Stimulated activated CD8-positive, alpha-beta memory T cell treated with anti-CD3 and anti-CD28 coated beads, Interleukin-4, amount 100 ng/mL, for 24 hours (primary cell): ENCODE results near the gene ZNF567.

ENCODE experiments used
- DNase-seq: peaks from one replicate; pipeline ENCODE4 v3.0.0-alpha.2; 2020; ENCODE audit warnings: low read depth

ZNF567 gene

DNA sequence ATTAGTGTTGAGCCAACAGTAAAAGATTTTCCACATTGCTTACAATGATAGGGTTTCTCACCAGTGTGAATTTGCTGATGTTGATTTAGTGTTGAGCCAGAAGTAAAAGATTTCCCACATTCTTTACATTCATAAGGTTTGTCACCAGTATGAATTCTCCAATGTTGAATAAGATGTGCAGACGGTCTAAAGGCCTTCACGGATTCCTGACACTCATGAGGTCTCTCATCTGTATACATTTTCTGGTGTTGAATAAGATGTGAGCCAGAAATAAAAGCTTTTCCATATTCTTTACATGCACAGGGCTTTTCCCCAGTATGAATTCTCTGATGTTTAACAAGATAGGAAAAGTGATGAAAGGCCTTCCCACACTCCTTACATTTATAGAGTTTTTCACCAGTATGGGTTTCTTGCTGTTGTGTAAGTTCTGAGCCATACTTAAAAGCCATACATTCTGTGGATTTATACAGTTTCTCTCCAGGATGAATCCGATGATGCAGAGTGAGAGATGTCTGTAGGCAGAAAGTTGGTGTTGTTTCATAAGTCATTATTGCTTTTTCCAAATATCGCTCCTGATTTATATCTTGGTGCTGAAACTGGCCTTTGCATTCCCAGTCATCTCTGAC, 62.8 kb downstream of the ZNF567 start:
- no peak for DNase-seq
